ENCODE data around the gene C3orf49.

Gene C3orf49

GRCh38 chr3:63819151-63819398 lies at the start of gene C3orf49:
Gene C3orf49 (plus strand): TSS chr3:63819299. CDS start chr3:63819472, 173 bp downstream.
- Histone ChIP-seq H3K36me3 (ENCODE audit: insufficient read depth, low read length) (no peaks in the 10 kb centered on the region), H3K9me3 (ENCODE audit: control insufficient read depth, insufficient read depth, low read length) (no peaks in the 10 kb centered on the region), H3K9ac (ENCODE audit: low read depth, low read length) (no peak within 1 kb of the TSS), H3K4me1 (ENCODE audit: insufficient read depth, low read length) (0 out of 2 replicates have a peak, but pooled peaks cover 5% of the 10 kb centered on the region)

- no peaks in the 10 kb centered on the region for H3K4me1 ChIP-seq (ENCODE audit: insufficient read depth, low read length)
- H3K9ac ChIP-seq (ENCODE audit: low read depth, low read length), result no peak overlapping the region
- no peaks in the 10 kb centered on the region for H3K36me3 ChIP-seq (ENCODE audit: insufficient read depth, low read length)
- H3K9me3 ChIP-seq (ENCODE audit: control insufficient read depth, insufficient read depth, low read length), result no peaks in the 10 kb centered on the region
Measured at GRCh38 chr3:63774781-63775180, 44.3 kb upstream of the C3orf49 start.

GRCh38 chr3:63779227-63779626 lies 39.9 kb upstream of the C3orf49 start:
- no peak overlapping the region for H3K9ac ChIP-seq (ENCODE audit: low read depth, low read length)
- no peaks in the 10 kb centered on the region for H3K9me3 ChIP-seq (ENCODE audit: control insufficient read depth, insufficient read depth, low read length)
- H3K4me1 ChIP-seq (ENCODE audit: insufficient read depth, low read length), result no peaks in the 10 kb centered on the region
- no peaks in the 10 kb centered on the region for H3K36me3 ChIP-seq (ENCODE audit: insufficient read depth, low read length)

DNA sequence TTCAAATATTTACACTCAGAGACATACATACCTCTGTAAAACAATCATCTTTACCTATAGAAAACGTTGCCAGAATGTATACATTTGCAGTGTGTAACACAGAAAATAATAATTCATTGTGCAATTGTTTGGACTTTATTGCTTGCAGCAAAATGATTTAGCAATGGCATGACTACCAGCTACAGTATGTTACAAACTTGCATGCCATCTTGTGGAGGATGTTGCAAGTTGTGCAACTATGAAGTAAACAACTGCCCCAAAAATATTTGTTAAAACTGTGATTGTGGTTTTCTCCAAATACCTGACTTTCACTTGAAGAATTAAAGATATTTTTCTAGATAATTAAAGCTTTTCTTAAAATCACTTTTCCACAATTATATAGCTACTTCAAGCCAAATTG lies 27.1 kb upstream of the C3orf49 start:
- H3K9me3 ChIP-seq (ENCODE audit: control insufficient read depth, insufficient read depth, low read length), result no peaks in the 10 kb centered on the region
- H3K9ac ChIP-seq (ENCODE audit: low read depth, low read length), result no peak overlapping the region
- no peaks in the 10 kb centered on the region for H3K36me3 ChIP-seq (ENCODE audit: insufficient read depth, low read length)
- H3K4me1 ChIP-seq (ENCODE audit: insufficient read depth, low read length), result peaks cover 7% of the 10 kb centered on the region; the same call in 1 of the 2 replicates

DNA sequence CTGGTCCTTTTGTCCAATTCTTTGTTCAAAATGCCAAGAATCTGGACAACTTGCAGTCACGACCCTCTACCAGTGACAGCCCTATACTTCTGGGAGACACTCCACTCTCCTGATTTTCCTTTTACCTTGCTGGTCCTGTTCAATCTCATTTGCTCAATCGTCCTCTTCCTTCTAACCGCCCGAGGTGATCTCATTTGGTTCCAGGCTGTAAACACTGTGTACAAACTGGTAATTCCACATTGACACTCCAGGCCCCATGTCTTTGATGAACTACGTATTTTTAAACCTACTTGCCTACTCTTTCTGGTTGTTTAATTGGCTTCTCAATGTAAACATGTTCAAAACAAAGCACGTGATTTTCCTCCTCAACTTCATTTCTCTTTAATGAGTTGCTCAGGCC lies 23.7 kb upstream of the C3orf49 start:
- H3K36me3 ChIP-seq (ENCODE audit: insufficient read depth, low read length), result no peaks in the 10 kb centered on the region
- H3K9me3 ChIP-seq (ENCODE audit: control insufficient read depth, insufficient read depth, low read length), result no peaks in the 10 kb centered on the region
- H3K9ac ChIP-seq (ENCODE audit: low read depth, low read length), result no peak overlapping the region
- peaks cover 7% of the 10 kb centered on the region; the same call in 1 of the 2 replicates for H3K4me1 ChIP-seq (ENCODE audit: insufficient read depth, low read length)

DNA sequence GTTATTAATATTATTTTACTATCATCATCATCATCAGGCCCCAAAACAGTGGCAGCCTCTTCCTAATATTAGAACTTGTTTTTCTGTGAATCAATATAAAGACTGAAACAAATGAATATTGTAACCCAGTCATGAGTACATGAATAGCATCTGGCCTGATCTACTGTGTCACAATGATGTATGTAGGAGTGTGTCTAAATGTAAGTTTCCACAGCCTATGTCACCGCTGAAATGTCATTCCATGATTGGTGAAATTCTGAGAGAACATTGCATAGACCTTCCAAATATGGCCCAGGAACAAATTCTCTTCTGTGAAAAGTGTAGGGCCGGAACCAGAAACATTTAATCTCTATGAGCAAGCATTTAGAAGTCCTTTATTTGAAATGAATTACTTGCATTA lies 20.6 kb upstream of the C3orf49 start:
- no peaks in the 10 kb centered on the region for H3K36me3 ChIP-seq (ENCODE audit: insufficient read depth, low read length)

DNA sequence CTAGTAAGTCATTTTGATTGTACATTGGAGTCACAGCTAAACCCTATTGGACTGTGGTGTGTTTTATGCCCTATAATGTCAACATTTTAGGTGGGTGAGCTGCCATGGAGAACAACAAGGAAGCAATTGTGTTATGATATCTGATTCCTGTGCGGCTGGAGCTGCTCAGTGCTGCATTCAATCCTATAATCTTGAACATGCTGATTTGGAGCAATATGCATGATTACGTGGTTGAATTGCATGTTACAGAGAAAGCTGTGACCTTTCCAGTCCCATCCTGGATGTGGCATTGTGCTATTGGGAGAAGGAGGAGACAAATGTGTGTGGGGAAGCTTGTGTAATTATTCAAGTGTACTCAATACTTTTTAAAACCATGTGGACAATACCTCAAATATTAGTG lies 20.1 kb upstream of the C3orf49 start:
- no peak overlapping the region for H3K9ac ChIP-seq (ENCODE audit: low read depth, low read length)
- no peaks in the 10 kb centered on the region for H3K4me1 ChIP-seq (ENCODE audit: insufficient read depth, low read length)
- no peaks in the 10 kb centered on the region for H3K36me3 ChIP-seq (ENCODE audit: insufficient read depth, low read length)
- no peaks in the 10 kb centered on the region for H3K9me3 ChIP-seq (ENCODE audit: control insufficient read depth, insufficient read depth, low read length)

More for the DNA sequence above, 20.6 kb upstream of the C3orf49 start:
- Histone ChIP-seq H3K9me3 (ENCODE audit: control insufficient read depth, insufficient read depth, low read length) (no peaks in the 10 kb centered on the region), H3K4me1 (ENCODE audit: insufficient read depth, low read length) (no peaks in the 10 kb centered on the region), H3K9ac (ENCODE audit: low read depth, low read length) (no peak overlapping the region)

DNA sequence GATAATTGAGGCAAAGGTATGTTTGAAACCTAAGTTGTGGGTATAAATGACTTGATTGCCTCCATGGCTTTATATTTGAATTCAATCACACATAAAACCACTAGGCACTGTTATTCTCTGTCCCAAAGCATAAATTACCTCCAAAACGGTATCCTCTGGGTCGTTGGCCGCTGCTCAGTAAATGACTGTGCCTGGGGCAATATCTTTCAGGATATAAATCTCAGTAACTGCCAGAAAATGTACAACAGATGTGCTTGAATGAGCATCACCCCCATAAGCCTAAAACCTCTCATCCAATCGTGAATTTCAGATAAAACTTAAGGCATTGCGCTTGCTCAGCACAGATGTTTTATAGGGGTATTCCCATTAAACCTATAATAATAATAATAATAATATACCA lies 19.0 kb upstream of the C3orf49 start:
- Histone ChIP-seq H3K9ac (ENCODE audit: low read depth, low read length) (no peak overlapping the region), H3K36me3 (ENCODE audit: insufficient read depth, low read length) (no peaks in the 10 kb centered on the region), H3K9me3 (ENCODE audit: control insufficient read depth, insufficient read depth, low read length) (peaks cover 2% of the 10 kb centered on the region; the same call in 1 of the 2 replicates), H3K4me1 (ENCODE audit: insufficient read depth, low read length) (no peaks in the 10 kb centered on the region)

DNA sequence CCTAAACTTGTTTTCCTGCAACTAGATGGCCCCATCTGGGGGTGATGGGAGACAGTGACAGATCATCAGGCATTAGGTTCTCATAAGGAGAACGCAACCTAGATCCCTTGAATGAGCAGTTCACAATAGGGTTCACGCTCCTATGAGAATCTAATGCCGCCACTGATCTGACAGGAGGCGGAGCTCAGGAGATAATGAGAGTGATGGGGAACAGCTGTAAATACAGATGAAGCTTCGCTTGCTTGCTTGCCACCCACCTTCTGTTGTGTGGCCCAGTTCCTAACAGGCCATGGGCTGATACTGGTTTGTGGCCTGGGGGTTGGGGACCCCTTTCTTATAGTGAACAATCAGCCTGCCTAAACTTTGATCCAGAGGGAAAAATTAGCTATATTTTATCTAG lies 15.2 kb upstream of the C3orf49 start:
- no peaks in the 10 kb centered on the region for H3K4me1 ChIP-seq (ENCODE audit: insufficient read depth, low read length)
- H3K36me3 ChIP-seq (ENCODE audit: insufficient read depth, low read length), result no peaks in the 10 kb centered on the region
- peaks cover 2% of the 10 kb centered on the region; the same call in 1 of the 2 replicates for H3K9me3 ChIP-seq (ENCODE audit: control insufficient read depth, insufficient read depth, low read length)
- no peak overlapping the region for H3K9ac ChIP-seq (ENCODE audit: low read depth, low read length)

DNA sequence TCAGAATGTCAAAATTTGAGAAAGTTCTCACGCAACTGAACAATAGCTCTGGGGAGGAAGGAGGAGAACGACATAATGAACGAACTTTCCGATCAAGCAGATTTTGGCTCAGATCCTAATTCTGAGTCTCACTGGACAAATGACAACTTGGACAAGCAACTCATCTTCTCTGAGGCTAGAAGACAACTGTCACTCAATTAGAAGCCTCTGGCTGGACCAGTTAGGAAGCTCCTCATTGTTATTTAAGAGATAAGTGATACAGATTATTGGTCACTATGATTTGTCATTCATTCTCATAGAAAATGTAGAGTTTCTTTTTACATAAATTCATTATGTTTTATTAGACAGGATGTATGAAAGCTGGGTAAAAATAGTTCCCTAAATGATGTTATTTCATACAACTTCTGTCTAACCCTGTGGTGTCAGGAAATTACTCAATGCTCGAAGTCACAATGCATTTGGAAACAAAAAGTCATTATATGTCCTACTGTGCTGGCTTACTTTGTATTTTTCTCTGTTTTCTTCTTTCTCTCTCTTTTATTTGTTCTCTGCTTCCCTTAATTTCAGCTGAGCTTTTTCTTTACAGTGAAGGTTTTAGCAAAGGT lies 11.0 kb upstream of the C3orf49 start:
- Histone ChIP-seq H3K36me3 (ENCODE audit: insufficient read depth, low read length) (no peaks in the 10 kb centered on the region), H3K4me1 (ENCODE audit: insufficient read depth, low read length) (no peaks in the 10 kb centered on the region), H3K9me3 (ENCODE audit: control insufficient read depth, insufficient read depth, low read length) (peaks cover 2% of the 10 kb centered on the region; the same call in 1 of the 2 replicates), H3K9ac (ENCODE audit: low read depth, low read length) (no peak overlapping the region)

- Histone ChIP-seq H3K4me1 (ENCODE audit: insufficient read depth, low read length) (no peaks in the 10 kb centered on the region), H3K9ac (ENCODE audit: low read depth, low read length) (no peak overlapping the region), H3K9me3 (ENCODE audit: control insufficient read depth, insufficient read depth, low read length) (peaks cover 2% of the 10 kb centered on the region; the same call in 1 of the 2 replicates), H3K36me3 (ENCODE audit: insufficient read depth, low read length) (no peaks in the 10 kb centered on the region)
Measured at GRCh38 chr3:63808633-63809032, 10.5 kb upstream of the C3orf49 start.

DNA sequence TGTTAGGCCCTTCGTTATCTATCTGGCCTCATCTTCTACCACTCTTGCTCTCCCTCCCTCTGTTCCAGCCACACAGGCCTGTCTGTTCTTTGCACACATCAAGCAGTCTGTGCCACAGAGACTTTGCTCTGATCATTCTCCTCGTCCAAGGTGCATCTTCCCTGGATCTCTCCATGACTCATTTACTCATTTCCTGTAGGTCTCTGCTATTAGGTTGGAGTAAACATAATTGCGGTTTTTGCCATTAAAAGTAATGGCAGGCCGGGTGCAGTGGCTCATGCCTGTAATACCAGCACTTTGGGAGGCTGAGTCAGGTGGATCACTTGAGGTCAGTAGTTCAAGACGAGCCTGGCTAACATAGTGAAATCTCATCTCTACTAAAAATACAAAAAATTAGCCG lies 9.5 kb upstream of the C3orf49 start:
- Histone ChIP-seq H3K36me3 (ENCODE audit: insufficient read depth, low read length) (no peaks in the 10 kb centered on the region), H3K9ac (ENCODE audit: low read depth, low read length) (no peak overlapping the region), H3K9me3 (ENCODE audit: control insufficient read depth, insufficient read depth, low read length) (peaks cover 2% of the 10 kb centered on the region; the same call in 1 of the 2 replicates), H3K4me1 (ENCODE audit: insufficient read depth, low read length) (0 out of 2 replicates have a peak, but pooled peaks cover 4% of the 10 kb centered on the region)

- Histone ChIP-seq H3K4me1 (ENCODE audit: insufficient read depth, low read length) (0 out of 2 replicates have a peak, but pooled peaks cover 5% of the 10 kb centered on the region), H3K9ac (ENCODE audit: low read depth, low read length) (no peak overlapping the region), H3K9me3 (ENCODE audit: control insufficient read depth, insufficient read depth, low read length) (no peaks in the 10 kb centered on the region), H3K36me3 (ENCODE audit: insufficient read depth, low read length) (no peaks in the 10 kb centered on the region)
Measured at GRCh38 chr3:63814237-63814636, 4.9 kb upstream of the C3orf49 start.

GRCh38 chr3:63817225-63817624 lies 1.9 kb upstream of the C3orf49 start:
- Histone ChIP-seq H3K9me3 (ENCODE audit: control insufficient read depth, insufficient read depth, low read length) (no peaks in the 10 kb centered on the region), H3K36me3 (ENCODE audit: insufficient read depth, low read length) (no peaks in the 10 kb centered on the region), H3K4me1 (ENCODE audit: insufficient read depth, low read length) (0 out of 2 replicates have a peak, but pooled peaks cover 5% of the 10 kb centered on the region), H3K9ac (ENCODE audit: low read depth, low read length) (no peak overlapping the region)

DNA sequence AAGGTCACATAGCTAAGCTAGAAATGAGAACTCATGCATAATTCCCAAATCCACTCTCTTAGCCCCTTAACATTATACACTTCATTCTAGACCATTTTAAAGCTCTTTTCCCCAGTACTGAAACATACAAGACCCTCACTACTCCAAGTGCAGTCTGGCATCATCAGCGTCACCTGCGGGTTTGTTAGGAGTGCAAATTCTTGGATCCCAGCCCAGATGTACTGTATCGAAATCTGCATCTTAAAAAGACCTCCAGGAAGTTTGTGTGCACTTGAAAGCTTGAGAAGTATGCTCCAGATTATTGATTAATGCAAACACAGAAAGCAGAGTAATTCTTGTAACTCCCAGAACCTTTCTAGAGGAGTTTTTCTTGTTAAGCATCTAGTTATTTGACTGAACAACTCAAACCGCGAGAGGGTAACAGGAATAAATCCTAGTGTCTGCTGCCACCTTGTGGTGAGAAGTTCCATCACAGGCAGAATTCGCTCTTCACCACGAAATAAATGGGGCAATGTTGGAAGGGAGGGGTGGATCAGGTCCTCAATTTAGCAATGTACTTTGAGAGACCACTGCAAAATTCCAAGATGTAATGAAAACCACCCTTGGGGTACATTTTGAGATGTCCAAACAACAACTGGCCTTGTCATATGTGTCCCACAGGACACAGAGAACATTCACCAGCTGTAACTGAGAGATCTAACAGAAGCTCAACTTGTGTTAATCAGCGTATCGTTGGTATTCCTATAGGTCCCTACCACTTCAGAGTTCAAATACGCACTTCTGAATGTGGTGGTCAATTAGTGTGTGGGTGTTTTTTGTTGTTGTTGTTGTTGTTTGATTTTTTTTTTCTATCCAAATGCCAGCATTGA lies 583 bp upstream of the C3orf49 start:
- Histone ChIP-seq H3K9ac (ENCODE audit: low read depth, low read length) (no peak overlapping the region), H3K4me1 (ENCODE audit: insufficient read depth, low read length) (0 out of 2 replicates have a peak, but pooled peaks cover 5% of the 10 kb centered on the region), H3K9me3 (ENCODE audit: control insufficient read depth, insufficient read depth, low read length) (no peaks in the 10 kb centered on the region), H3K36me3 (ENCODE audit: insufficient read depth, low read length) (no peaks in the 10 kb centered on the region)

Measured in ES-I3 (cell line).